ENCODE measurements around the gene MS4A5.

DNA sequence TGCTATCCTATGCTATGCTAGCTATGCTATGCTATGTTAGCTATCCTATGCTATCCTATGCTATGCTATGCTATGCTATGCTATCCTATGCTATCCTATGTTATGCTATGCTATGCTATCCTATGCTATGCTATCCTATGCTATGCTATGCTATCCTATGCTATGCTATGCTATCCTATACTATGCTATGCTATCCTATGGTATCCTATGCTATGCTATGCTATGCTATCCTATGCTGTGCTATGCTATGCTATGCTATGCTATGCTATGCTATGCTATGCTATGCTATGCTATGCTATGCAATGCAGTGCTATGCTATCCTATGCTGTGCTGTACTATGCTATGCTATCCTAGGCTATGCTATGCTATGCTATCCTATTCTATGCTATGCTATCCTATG lies 17.7 kb downstream of the MS4A5 start:
- TF ChIP-seq POLR2A (IDR thresholded peaks at IDR 0.05; ENCODE audit: low read depth, low read length) (no peak), POLR2AphosphoS5 (IDR thresholded peaks at IDR 0.05; ENCODE audit: low read depth, low read length) (no peak)

Data from GM12891 (cell line).